Renal cortical epithelial cell (primary cell): Measurements from ENCODE around the gene CDCP2. TPM values are rescaled to one million over a fixed set of nuclear protein-coding genes. Genes with fewer than 3 reads are reported as not detected.
A peak's percentile ranks its signal among the peaks of the same experiment; 100 is the strongest.

ENCODE experiments used
- DNase-seq: peaks from one replicate; pipeline ENCODE4 v3.0.0-alpha.2; 2011; ENCODE audit warnings: low read depth
- total RNA-seq: library from RNA; depleted of rRNA; stranded (reverse); fragments of >200 nt; gene quantifications from 2 replicates; pipeline ENCODE4 v1.2.3, GENCODE V29; 2014

Gene CDCP2
- total RNA-seq, 1 donor from 2014 or later: not detected

- DNase-seq: peak; percentile 41
These were observed 15.2 kb downstream of the CDCP2 start for GRCh38 chr1:54137534-54138061.

- DNase-seq: no peak
These were observed 15.8 kb downstream of the CDCP2 start for GRCh38 chr1:54136963-54137533.

GRCh38 chr1:54136269-54136896 is 16.4 kb downstream of the CDCP2 start:
- no peak for DNase-seq

- DNase-seq: peak; percentile 50
These were observed 17.2 kb downstream of the CDCP2 start for GRCh38 chr1:54135436-54136120.

GRCh38 chr1:54134295-54134694 is 18.5 kb downstream of the CDCP2 start:
- DNase-seq: no peak

GRCh38 chr1:54132495-54132894 is 20.3 kb downstream of the CDCP2 start:
- no peak for DNase-seq

GRCh38 chr1:54131419-54131818 is 21.4 kb downstream of the CDCP2 start:
- DNase-seq: no peak

- DNase-seq: no peak
These were observed 22.9 kb downstream of the CDCP2 start for GRCh38 chr1:54129858-54130257.

GRCh38 chr1:54127594-54128300 is 25.1 kb downstream of the CDCP2 start:
- no peak for DNase-seq

GRCh38 chr1:54126271-54126815 is 26.5 kb downstream of the CDCP2 start:
- DNase-seq: no peak

- peak; percentile 33 for DNase-seq
These were observed 27.3 kb downstream of the CDCP2 start for GRCh38 chr1:54125386-54126070.

GRCh38 chr1:54124906-54125305 is 27.9 kb downstream of the CDCP2 start:
- DNase-seq: no peak

- no peak for DNase-seq
These were observed 28.3 kb downstream of the CDCP2 start for GRCh38 chr1:54124472-54124871.

GRCh38 chr1:54122992-54123391 is 29.8 kb downstream of the CDCP2 start:
- no peak for DNase-seq

- DNase-seq: no peak
These were observed 30.6 kb downstream of the CDCP2 start for GRCh38 chr1:54122135-54122751.

GRCh38 chr1:54121482-54122134 is 31.2 kb downstream of the CDCP2 start:
- DNase-seq: peak; percentile 69

- no peak for DNase-seq
These were observed 31.9 kb downstream of the CDCP2 start for GRCh38 chr1:54120698-54121481.

- no peak for DNase-seq
These were observed 32.6 kb downstream of the CDCP2 start for GRCh38 chr1:54120018-54120697.

- peak; percentile 69 for DNase-seq
These were observed 34.1 kb downstream of the CDCP2 start for GRCh38 chr1:54118704-54119103.
